Caco-2 (cell line): ENCODE measurements around the gene LY6G5C. TPM values are rescaled to one million over a fixed set of nuclear protein-coding genes. Genes with fewer than 3 reads are reported as not detected.

ENCODE experiments used
- BruUV-seq: library from RNA; stranded (reverse); fragments of 400-500 nt; replicated peaks from 2 replicates; lab custom pipeline; 2021; lab: Mats Ljungman, UMichigan
- CTCF ChIA-PET: fragments of 300-600 bp; sonication (Branson Sonifier 250); formaldehyde crosslinking; loops from one replicate; lab custom pipeline; 2022; ENCODE audit warnings: antibody characterized with exemption; lab: Charles Lee
- POLR2A ChIA-PET: fragments of 300-600 bp; sonication (Branson Sonifier 250); formaldehyde crosslinking; loops from one replicate; lab custom pipeline; 2022; ENCODE audit warnings: antibody characterized with exemption; lab: Charles Lee
- DNase-seq, 2 experiments: peaks; one replicate each; pipeline versions ENCODE4 v3.0.0 to v3.0.0-alpha.2; 2020 to 2022
- H3K27me3 ChIP-seq: replicated peaks from 2 replicates; pipeline ENCODE4 v1.6.0; 2011; ENCODE audit warnings: low read length; ENCODE audit not compliant: control insufficient read depth, insufficient read depth
- H3K36me3 ChIP-seq: 2 replicates; pipeline ENCODE4 v1.5.1; 2011; ENCODE audit warnings: low read length; ENCODE audit not compliant: control insufficient read depth, insufficient read depth
- H3K4me1 ChIP-seq: fragments of 250-450 bp; sonication (Bioruptor Pico); 2 replicates; pipeline ENCODE4 v1.5.1; 2020; ENCODE audit warnings: mild to moderate bottlenecking
- H3K4me3 ChIP-seq: 2 replicates; pipeline ENCODE4 v1.5.1; 2011; ENCODE audit warnings: low read depth, mild to moderate bottlenecking, control low read depth, low read length
- H3K9me3 ChIP-seq: fragments of 250-450 bp; sonication (Bioruptor Pico); 2 replicates; pipeline ENCODE4 v1.5.1; 2020; ENCODE audit warnings: mild to moderate bottlenecking, moderate library complexity
- H3K27ac Mint-ChIP-seq: one replicate; pipeline ENCODE4 v1.8.0; 2022; ENCODE audit warnings: mixed read lengths; ENCODE audit not compliant: unreplicated experiment
- H3K27me3 Mint-ChIP-seq: one replicate; pipeline ENCODE4 v1.8.0; 2022; ENCODE audit warnings: mixed read lengths; ENCODE audit not compliant: insufficient read depth, unreplicated experiment
- H3K36me3 Mint-ChIP-seq: one replicate; pipeline ENCODE4 v1.8.0; 2022; ENCODE audit warnings: mild to moderate bottlenecking, mixed read lengths; ENCODE audit not compliant: insufficient read depth, unreplicated experiment
- H3K4me1 Mint-ChIP-seq: one replicate; pipeline ENCODE4 v1.8.0; 2022; ENCODE audit warnings: low read depth, mixed read lengths; ENCODE audit not compliant: unreplicated experiment
- H3K4me3 Mint-ChIP-seq: one replicate; pipeline ENCODE4 v1.8.0; 2022; ENCODE audit warnings: mild to moderate bottlenecking, moderate library complexity, mixed read lengths; ENCODE audit not compliant: unreplicated experiment
- H3K9me3 Mint-ChIP-seq: one replicate; pipeline ENCODE4 v1.8.0; 2022; ENCODE audit warnings: mixed read lengths; ENCODE audit not compliant: unreplicated experiment
- intact Hi-C: fragments of 100-400 bp; cut with micrococcal nuclease; formaldehyde crosslinking; loops from one replicate; pipeline ENCODE4 v1.10.0; 2022; ENCODE audit not compliant: unreplicated experiment
- total RNA-seq: library from RNA; stranded (reverse); gene quantifications from 2 replicates; pipeline ENCODE4 v1.2.3, GENCODE V29; 2022
- TF ChIP-seq, protein P1 (sequence below), 2 experiments: fragments of 200-600 bp in 1 of 2; IDR thresholded peaks; 1 replicate in 1 of 2; 2 replicates in 1 of 2; pipeline versions ENCODE4 v1.5.1 to v1.8.0; 2011 to 2022; ENCODE audit warnings: antibody characterized with exemption in 1 of 2, control low read depth in 1 of 2, inconsistent platforms in 1 of 2, low read depth in 1 of 2, low read length in 1 of 2, mild to moderate bottlenecking in 1 of 2, moderate library complexity in 1 of 2; ENCODE audit not compliant: insufficient read depth in 1 of 2, severe bottlenecking in 1 of 2, unreplicated experiment in 1 of 2

LY6G5C gene
- total RNA-seq, 1 experiment from 2014 or later: 2.9 TPM

DNA sequence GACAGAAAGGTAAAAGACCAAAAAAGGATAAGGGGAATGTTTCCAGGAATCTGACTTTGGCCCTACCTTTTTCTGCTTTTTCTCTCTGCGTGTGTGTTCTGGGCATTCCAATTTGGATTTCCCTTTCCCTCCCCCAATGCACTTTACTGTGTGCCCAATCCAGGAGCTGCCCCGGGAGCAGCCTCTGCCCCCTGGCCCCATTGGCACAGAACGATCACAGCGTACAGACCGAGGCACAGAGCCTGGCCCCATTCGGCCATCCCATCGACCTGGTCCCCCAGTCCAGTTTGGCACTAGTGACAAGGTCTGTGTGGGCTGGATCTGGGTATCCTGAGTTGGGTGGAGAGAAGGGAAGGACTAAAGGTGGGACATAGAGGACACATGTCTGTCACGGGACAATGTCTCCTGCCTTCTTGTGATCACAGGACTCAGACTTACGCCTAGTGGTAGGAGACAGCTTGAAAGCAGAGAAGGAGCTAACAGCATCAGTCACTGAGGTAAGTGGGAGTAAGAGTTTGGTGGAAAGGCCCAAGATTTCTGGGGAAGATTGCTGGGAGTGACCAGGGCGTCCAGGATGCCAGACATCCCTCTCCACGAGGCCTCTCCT lies 45.8 kb downstream of the LY6G5C start:
- intact Hi-C loops: no loop called here
- H3K36me3 Mint-ChIP-seq: peaks cover 99% of the 10 kb centered on the region
- no peaks in the 10 kb centered on the region for H3K27me3 Mint-ChIP-seq
- no peak overlapping the region for H3K4me3 ChIP-seq
- ChIA-PET POLR2A (interaction anchor here (0.6 kb wide), 1 partner anchor 54 kb away, joined by 3 read pairs; no protein-coding TSS in a partner anchor), CTCF (interaction anchor here (0.6 kb wide), 1 partner anchor 255 kb away, joined by 3 read pairs; no protein-coding TSS in a partner anchor)
- no peaks in the 10 kb centered on the region for H3K9me3 ChIP-seq
- H3K36me3 ChIP-seq: peaks cover 5% of the 10 kb centered on the region
- TF ChIP-seq, protein P1, sequence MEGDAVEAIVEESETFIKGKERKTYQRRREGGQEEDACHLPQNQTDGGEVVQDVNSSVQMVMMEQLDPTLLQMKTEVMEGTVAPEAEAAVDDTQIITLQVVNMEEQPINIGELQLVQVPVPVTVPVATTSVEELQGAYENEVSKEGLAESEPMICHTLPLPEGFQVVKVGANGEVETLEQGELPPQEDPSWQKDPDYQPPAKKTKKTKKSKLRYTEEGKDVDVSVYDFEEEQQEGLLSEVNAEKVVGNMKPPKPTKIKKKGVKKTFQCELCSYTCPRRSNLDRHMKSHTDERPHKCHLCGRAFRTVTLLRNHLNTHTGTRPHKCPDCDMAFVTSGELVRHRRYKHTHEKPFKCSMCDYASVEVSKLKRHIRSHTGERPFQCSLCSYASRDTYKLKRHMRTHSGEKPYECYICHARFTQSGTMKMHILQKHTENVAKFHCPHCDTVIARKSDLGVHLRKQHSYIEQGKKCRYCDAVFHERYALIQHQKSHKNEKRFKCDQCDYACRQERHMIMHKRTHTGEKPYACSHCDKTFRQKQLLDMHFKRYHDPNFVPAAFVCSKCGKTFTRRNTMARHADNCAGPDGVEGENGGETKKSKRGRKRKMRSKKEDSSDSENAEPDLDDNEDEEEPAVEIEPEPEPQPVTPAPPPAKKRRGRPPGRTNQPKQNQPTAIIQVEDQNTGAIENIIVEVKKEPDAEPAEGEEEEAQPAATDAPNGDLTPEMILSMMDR (IDR thresholded peaks at IDR 0.05; ENCODE audit: insufficient read depth in 1 of 2, low read depth in 1 of 2, low read length in 1 of 2, severe bottlenecking in 1 of 2, unreplicated experiment in 1 of 2): no peak
- H3K4me3 Mint-ChIP-seq: no peak overlapping the region
- H3K4me1 Mint-ChIP-seq: no peaks in the 10 kb centered on the region
- H3K9me3 Mint-ChIP-seq: no peaks in the 10 kb centered on the region
- no peak for DNase-seq
- H3K27me3 ChIP-seq: no peaks in the 10 kb centered on the region
- H3K4me1 ChIP-seq: no peaks in the 10 kb centered on the region
- no TSS peak for BruUV-seq
- H3K27ac Mint-ChIP-seq: no peak overlapping the region

DNA sequence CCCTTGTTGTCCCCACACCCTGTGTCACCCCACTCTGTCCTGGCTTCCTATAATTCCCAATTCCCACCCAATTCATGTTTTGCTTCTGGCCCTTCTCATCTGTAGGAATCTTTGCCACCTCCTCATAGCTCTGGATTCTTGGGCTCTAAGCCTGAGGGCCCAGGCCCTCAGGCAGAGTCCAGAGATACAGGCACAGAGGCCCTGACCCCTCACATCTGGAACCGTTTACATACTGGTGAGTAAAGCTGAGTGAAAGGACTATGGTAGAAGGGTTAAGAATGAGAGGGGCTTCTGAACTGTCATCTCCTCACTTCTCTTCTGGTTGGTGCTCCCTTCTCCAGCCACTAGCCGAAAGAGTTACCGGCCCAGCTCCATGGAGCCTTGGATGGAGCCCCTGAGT lies 46.7 kb downstream of the LY6G5C start:
- ChIA-PET CTCF (no interaction called here), POLR2A (interaction anchor here (0.6 kb wide), 1 partner anchor 90 kb away, joined by 4 read pairs; no protein-coding TSS in a partner anchor)
- no peaks in the 10 kb centered on the region for H3K4me1 ChIP-seq
- Mint-ChIP-seq H3K27me3 (no peaks in the 10 kb centered on the region), H3K4me3 (no peak overlapping the region), H3K36me3 (peaks cover 99% of the 10 kb centered on the region), H3K4me1 (no peaks in the 10 kb centered on the region), H3K27ac (peak overlapping the region; percentile 39), H3K9me3 (no peaks in the 10 kb centered on the region)
- intact Hi-C loops: no loop called here
- no TSS peak for BruUV-seq
- H3K27me3 ChIP-seq: no peaks in the 10 kb centered on the region
- H3K4me3 ChIP-seq: no peak overlapping the region
- H3K9me3 ChIP-seq: no peaks in the 10 kb centered on the region
- DNase-seq: no peak
- peaks cover 4% of the 10 kb centered on the region for H3K36me3 ChIP-seq
- TF ChIP-seq, protein P1 (IDR thresholded peaks at IDR 0.05; ENCODE audit: insufficient read depth in 1 of 2, low read depth in 1 of 2, low read length in 1 of 2, severe bottlenecking in 1 of 2, unreplicated experiment in 1 of 2): no peak

DNA sequence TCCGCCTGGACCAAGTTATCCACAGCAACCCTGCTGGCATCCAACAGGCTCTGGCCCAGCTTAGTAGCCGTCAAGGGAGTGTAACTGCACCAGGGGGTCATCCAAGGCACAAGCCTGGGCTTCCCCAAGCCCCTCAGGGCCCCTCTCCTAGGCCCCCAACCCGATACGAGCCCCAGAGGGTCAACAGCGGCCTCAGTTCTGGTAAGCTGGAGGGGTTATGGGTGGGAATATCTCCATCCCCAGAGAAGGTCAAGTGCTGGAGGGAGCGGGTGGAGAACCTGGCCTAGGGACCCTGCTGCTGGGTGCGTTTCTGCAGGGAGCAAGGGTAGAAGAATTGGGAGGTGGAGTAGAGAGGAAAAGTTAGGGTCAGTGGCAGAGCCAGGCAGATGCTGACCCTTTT lies 47.4 kb downstream of the LY6G5C start:
- H3K9me3 Mint-ChIP-seq: no peaks in the 10 kb centered on the region
- BruUV-seq: no TSS peak
- no peak overlapping the region for H3K27ac Mint-ChIP-seq
- peaks cover 96% of the 10 kb centered on the region for H3K36me3 Mint-ChIP-seq
- no peaks in the 10 kb centered on the region for H3K4me1 ChIP-seq
- POLR2A ChIA-PET: no interaction called here
- no peaks in the 10 kb centered on the region for H3K9me3 ChIP-seq
- TF ChIP-seq, protein P1 (IDR thresholded peaks at IDR 0.05; ENCODE audit: insufficient read depth in 1 of 2, low read depth in 1 of 2, low read length in 1 of 2, severe bottlenecking in 1 of 2, unreplicated experiment in 1 of 2): no peak
- H3K4me3 Mint-ChIP-seq: no peak overlapping the region
- no peak for DNase-seq
- H3K4me3 ChIP-seq: no peak overlapping the region
- no peaks in the 10 kb centered on the region for H3K27me3 ChIP-seq
- H3K36me3 ChIP-seq: peaks cover 3% of the 10 kb centered on the region
- no peaks in the 10 kb centered on the region for H3K4me1 Mint-ChIP-seq
- intact Hi-C loops: no loop called here
- CTCF ChIA-PET: no interaction called here
- no peaks in the 10 kb centered on the region for H3K27me3 Mint-ChIP-seq
